Activated naive CD8-positive, alpha-beta T cell treated with anti-CD3 and anti-CD28 coated beads for 36 hours (primary cell): Measurements from ENCODE around the gene MLF2. TPM values are rescaled to one million over a fixed set of nuclear protein-coding genes. Genes with fewer than 3 reads are reported as not detected.
A peak's percentile ranks its signal among the peaks of the same experiment; 100 is the strongest.

Experiments used
- DNase-seq: peaks from one replicate; pipeline ENCODE4 v3.0.0; 2021
- H3K27ac Mint-ChIP-seq: one replicate; pipeline ENCODE4 v1.8.0; 2022; ENCODE audit warnings: mild to moderate bottlenecking, moderate library complexity, mixed read lengths
- H3K27me3 Mint-ChIP-seq: one replicate; pipeline ENCODE4 v1.8.0; 2022; ENCODE audit warnings: mild to moderate bottlenecking, mixed read lengths
- H3K36me3 Mint-ChIP-seq: one replicate; pipeline ENCODE4 v1.8.0; 2021; ENCODE audit warnings: mild to moderate bottlenecking, mixed read lengths
- H3K4me1 Mint-ChIP-seq: one replicate; pipeline ENCODE4 v1.8.0; 2021; ENCODE audit warnings: mixed read lengths
- H3K4me3 Mint-ChIP-seq: one replicate; pipeline ENCODE4 v1.8.0; 2022; ENCODE audit warnings: mild to moderate bottlenecking, moderate library complexity, mixed read lengths
- H3K9me3 Mint-ChIP-seq: one replicate; pipeline ENCODE4 v1.8.0; 2022; ENCODE audit warnings: mixed read lengths
- total RNA-seq, 2 experiments: library from RNA; stranded (reverse); gene quantifications; one replicate each; pipeline ENCODE4 v1.2.3, GENCODE V29; 2021

MLF2 gene, protein sequence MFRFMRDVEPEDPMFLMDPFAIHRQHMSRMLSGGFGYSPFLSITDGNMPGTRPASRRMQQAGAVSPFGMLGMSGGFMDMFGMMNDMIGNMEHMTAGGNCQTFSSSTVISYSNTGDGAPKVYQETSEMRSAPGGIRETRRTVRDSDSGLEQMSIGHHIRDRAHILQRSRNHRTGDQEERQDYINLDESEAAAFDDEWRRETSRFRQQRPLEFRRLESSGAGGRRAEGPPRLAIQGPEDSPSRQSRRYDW
- total RNA-seq: 100 to 1,000 TPM; 134 to 141 TPM

GRCh38 chr12:6752921-6753771 is at the start of gene MLF2:
TSS of gene MLF2 (minus strand) at chr12:6753141. CDS start at chr12:6752334, 807 bp downstream.
- peaks cover 13% of the 10 kb centered on the region for H3K36me3 Mint-ChIP-seq
- H3K27me3 Mint-ChIP-seq: peaks cover 3% of the 10 kb centered on the region
- peak within 1 kb of the TSS; percentile 92 for H3K4me3 Mint-ChIP-seq
- H3K4me1 Mint-ChIP-seq: peaks cover 20% of the 10 kb centered on the region
- H3K27ac Mint-ChIP-seq: peak within 1 kb of the TSS; percentile 96
- H3K9me3 Mint-ChIP-seq: no peaks in the 10 kb centered on the region
- peak; percentile 98 for DNase-seq

GRCh38 chr12:6799147-6799546 is 46.2 kb upstream of the MLF2 start:
- no peak overlapping the region for H3K4me3 Mint-ChIP-seq
- no peak overlapping the region for H3K27ac Mint-ChIP-seq
- peaks cover 22% of the 10 kb centered on the region for H3K27me3 Mint-ChIP-seq
- no peaks in the 10 kb centered on the region for H3K4me1 Mint-ChIP-seq
- DNase-seq: no peak
- no peaks in the 10 kb centered on the region for H3K9me3 Mint-ChIP-seq
- H3K36me3 Mint-ChIP-seq: no peaks in the 10 kb centered on the region

DNA sequence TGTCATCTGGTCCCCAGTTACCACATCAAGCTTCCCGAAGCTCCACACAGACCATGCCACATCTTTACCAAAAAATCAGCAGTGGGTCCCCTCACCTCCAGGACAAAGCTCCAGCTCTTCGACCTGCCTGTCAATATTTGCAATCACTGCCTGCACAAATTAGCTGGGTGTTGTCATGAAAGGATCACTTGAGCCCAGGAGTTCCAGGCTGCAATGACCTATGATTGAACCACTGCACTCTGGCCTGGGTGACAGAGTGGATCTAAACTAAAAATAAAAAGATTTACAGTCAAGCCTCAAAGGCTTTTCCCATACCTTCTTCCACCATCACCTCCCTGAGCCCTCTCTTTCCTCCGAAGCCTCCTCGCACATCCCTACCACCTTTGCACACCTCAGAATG is 43.6 kb upstream of the MLF2 start:
- H3K4me1 Mint-ChIP-seq: peaks cover 20% of the 10 kb centered on the region
- H3K4me3 Mint-ChIP-seq: no peak overlapping the region
- peaks cover 22% of the 10 kb centered on the region for H3K27me3 Mint-ChIP-seq
- no peak overlapping the region for H3K27ac Mint-ChIP-seq
- no peaks in the 10 kb centered on the region for H3K9me3 Mint-ChIP-seq
- no peaks in the 10 kb centered on the region for H3K36me3 Mint-ChIP-seq
- no peak for DNase-seq

DNA sequence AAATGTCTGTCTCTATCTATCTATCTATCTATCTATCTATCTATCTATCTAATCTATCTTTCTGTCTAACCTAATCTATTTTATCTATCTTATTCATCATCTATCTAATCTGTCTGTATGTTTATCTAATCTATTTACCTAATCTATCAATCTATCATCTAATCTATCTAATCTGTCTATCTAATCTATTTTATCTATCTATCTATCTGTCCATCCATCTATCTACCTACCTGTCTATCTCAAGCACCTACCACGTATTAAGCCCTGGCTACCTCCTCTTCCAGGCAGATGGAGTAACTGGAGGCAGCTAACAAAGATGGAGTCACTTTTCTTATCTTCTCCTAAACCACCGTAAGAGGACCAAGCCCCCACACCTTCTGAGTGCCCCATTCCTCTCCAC is 42.1 kb upstream of the MLF2 start:
- peaks cover 22% of the 10 kb centered on the region for H3K27me3 Mint-ChIP-seq
- H3K27ac Mint-ChIP-seq: no peak overlapping the region
- no peaks in the 10 kb centered on the region for H3K9me3 Mint-ChIP-seq
- no peak for DNase-seq
- no peak overlapping the region for H3K4me3 Mint-ChIP-seq
- no peaks in the 10 kb centered on the region for H3K36me3 Mint-ChIP-seq
- H3K4me1 Mint-ChIP-seq: peaks cover 26% of the 10 kb centered on the region

DNA sequence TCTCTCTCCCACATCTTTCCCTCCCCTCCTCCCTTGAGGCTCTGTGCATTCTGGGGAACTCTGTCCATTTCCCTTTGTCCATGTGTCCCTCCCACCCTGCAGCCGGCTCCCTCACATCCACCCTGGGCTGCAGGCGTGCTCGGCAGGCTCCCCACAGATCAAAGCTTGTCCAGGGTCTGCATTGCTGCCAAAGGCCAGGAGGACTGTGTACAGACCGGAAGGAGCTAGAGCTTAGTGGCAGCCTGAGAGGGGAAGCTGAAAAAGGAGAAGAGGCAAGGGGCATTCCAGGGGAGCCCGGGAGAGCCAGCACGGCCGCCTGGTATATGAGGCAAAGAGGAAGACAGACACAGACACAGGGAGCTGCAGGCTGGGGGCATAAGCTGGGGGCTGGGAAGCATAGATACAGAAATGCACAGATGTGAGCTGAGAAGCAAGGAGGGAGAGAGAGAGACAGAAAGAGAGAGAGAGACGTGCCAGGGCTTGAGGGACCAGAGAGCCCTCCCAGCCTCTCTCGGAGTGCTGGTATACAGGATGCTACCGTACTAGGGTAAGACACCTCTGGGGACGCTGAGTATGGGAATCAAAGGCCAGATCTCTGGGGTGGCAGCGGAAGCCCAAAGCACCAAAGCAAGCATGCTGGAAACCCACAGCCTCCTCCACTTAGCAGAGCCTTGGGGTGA is 39.7 kb upstream of the MLF2 start:
- no peak for DNase-seq

DNA sequence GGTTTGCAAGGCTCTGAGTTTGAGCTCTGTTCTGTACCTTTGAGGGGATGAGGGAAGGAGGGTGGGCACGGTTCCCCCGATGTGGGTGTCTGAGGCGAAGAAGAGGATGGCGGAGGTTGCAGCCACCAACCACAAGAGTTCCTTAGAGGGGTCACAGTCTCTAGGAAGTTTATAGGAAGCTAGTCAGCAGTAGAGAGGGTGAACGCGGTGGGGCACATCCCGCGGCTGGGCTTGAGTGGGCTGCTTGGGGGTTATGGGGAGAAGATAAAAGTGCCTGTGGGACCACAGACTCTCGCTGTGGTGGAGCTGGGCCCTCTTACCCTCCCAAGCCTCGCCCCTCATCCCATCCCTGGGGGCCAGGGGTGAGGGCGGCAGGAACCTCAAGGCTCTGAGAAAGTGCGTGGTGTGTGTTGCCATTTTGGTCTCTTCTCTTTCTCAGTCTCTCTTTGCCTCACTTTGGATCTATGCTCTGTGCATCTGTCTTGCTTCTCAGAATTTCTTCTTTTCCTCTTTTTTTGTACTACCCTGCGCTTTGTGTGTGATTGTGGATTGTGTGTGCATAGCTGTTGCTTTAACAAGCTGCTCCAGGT is 39.1 kb upstream of the MLF2 start:
- Mint-ChIP-seq H3K4me1 (peaks cover 38% of the 10 kb centered on the region), H3K9me3 (no peaks in the 10 kb centered on the region), H3K36me3 (no peaks in the 10 kb centered on the region), H3K27ac (peak overlapping the region; percentile 4), H3K4me3 (no peak overlapping the region), H3K27me3 (peaks cover 14% of the 10 kb centered on the region)
- DNase-seq: no peak

More for the DNA sequence above, 39.7 kb upstream of the MLF2 start:
- H3K36me3 Mint-ChIP-seq: no peaks in the 10 kb centered on the region
- no peaks in the 10 kb centered on the region for H3K9me3 Mint-ChIP-seq
- peak overlapping the region; percentile 4 for H3K27ac Mint-ChIP-seq
- peaks cover 37% of the 10 kb centered on the region for H3K4me1 Mint-ChIP-seq
- peak overlapping the region; percentile 37 for H3K4me3 Mint-ChIP-seq
- H3K27me3 Mint-ChIP-seq: peaks cover 14% of the 10 kb centered on the region

GRCh38 chr12:6790496-6791150 is 37.7 kb upstream of the MLF2 start:
- peaks cover 4% of the 10 kb centered on the region for H3K27me3 Mint-ChIP-seq
- H3K9me3 Mint-ChIP-seq: no peaks in the 10 kb centered on the region
- no peak overlapping the region for H3K27ac Mint-ChIP-seq
- no peaks in the 10 kb centered on the region for H3K36me3 Mint-ChIP-seq
- H3K4me1 Mint-ChIP-seq: peaks cover 47% of the 10 kb centered on the region
- no peak overlapping the region for H3K4me3 Mint-ChIP-seq
- DNase-seq: no peak

DNA sequence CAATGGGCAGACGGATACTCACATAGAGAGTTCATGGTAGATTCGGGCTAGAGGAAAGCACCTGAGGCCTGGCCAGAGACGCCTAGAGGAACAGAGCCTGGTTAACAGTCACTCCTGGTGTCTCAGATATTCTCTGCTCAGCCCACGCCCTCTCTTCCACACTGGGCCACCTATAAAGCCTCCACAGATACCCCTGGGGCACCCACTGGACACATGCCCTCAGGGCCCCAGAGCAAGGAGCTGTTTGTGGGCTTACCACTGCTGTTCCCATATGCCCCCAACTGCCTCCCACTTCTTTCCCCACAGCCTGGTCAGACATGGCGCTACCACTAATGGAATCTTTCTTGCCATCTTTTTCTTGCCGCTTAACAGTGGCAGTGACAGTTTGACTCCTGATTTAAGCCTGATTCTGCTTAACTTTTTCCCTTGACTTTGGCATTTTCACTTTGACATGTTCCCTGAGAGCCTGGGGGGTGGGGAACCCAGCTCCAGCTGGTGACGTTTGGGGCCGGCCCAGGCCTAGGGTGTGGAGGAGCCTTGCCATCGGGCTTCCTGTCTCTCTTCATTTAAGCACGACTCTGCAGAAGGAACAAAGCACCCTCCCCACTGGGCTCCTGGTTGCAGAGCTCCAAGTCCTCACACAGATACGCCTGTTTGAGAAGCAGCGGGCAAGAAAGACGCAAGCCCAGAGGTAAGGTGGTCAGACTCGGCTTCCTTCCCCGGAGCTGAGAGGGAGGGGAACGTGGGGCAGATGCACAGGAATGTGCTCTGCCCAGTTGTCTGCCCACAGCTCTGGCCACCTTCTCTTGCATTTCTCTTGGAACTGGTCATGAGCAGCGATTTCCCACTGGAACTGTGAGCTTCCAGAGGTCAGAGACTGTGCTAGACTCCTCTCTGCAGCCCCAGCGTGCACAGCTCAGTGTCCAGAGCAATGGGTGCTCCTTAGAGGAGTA is 36.3 kb upstream of the MLF2 start, which contains the start of gene CD4:
TSS of gene CD4 (plus strand) at position 557 of the 953 bp plus-strand sequence. CDS start 10,611 bp downstream, outside the sequence.
- peaks cover 4% of the 10 kb centered on the region for H3K27me3 Mint-ChIP-seq
- peak within 1 kb of the TSS; percentile 4 for H3K4me3 Mint-ChIP-seq
- no peaks in the 10 kb centered on the region for H3K9me3 Mint-ChIP-seq
- H3K27ac Mint-ChIP-seq: no peak within 1 kb of the TSS
- H3K36me3 Mint-ChIP-seq: no peaks in the 10 kb centered on the region
- DNase-seq: peak; percentile 54
- H3K4me1 Mint-ChIP-seq: peaks cover 53% of the 10 kb centered on the region

- Mint-ChIP-seq H3K9me3 (no peaks in the 10 kb centered on the region), H3K4me1 (peaks cover 54% of the 10 kb centered on the region), H3K36me3 (no peaks in the 10 kb centered on the region), H3K27ac (no peak overlapping the region), H3K4me3 (no peak overlapping the region), H3K27me3 (no peaks in the 10 kb centered on the region)
- no peak for DNase-seq
Observed at GRCh38 chr12:6787309-6787708, 34.4 kb upstream of the MLF2 start.

- Mint-ChIP-seq H3K4me1 (peaks cover 51% of the 10 kb centered on the region), H3K27me3 (no peaks in the 10 kb centered on the region), H3K27ac (no peak overlapping the region), H3K9me3 (no peaks in the 10 kb centered on the region), H3K4me3 (peak overlapping the region; percentile 5), H3K36me3 (no peaks in the 10 kb centered on the region)
- DNase-seq: no peak
Observed at GRCh38 chr12:6786416-6787094, 33.6 kb upstream of the MLF2 start.

- Mint-ChIP-seq H3K4me3 (no peak overlapping the region), H3K36me3 (no peaks in the 10 kb centered on the region), H3K27me3 (no peaks in the 10 kb centered on the region), H3K4me1 (peaks cover 56% of the 10 kb centered on the region), H3K27ac (no peak overlapping the region), H3K9me3 (no peaks in the 10 kb centered on the region)
- no peak for DNase-seq
Observed at GRCh38 chr12:6784761-6785160, 31.8 kb upstream of the MLF2 start.

- no peaks in the 10 kb centered on the region for H3K27me3 Mint-ChIP-seq
- H3K4me1 Mint-ChIP-seq: peaks cover 57% of the 10 kb centered on the region
- H3K36me3 Mint-ChIP-seq: no peaks in the 10 kb centered on the region
- no peak overlapping the region for H3K27ac Mint-ChIP-seq
- H3K9me3 Mint-ChIP-seq: no peaks in the 10 kb centered on the region
- no peak for DNase-seq
- no peak overlapping the region for H3K4me3 Mint-ChIP-seq
Observed at GRCh38 chr12:6784296-6784695, 31.4 kb upstream of the MLF2 start.

DNA sequence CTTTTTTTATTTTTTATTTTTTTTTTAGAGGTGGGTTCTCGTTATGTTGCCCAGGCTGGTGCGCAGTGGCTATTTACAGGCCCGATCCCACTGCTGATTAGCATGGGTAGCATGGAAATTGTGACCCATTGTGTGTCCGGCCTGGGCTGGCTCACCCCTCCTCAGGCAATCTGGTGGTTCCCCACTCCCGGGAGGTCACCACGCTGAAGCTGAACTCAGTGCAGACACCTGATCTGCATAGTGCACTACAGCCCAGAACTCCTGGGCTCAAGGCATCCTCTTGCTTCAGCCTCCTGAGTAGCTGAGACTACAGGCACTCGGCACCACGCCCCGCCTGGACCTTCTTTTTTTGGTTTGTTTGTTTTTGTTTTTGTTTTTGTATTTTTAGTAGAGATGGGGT is 30.9 kb upstream of the MLF2 start:
- Mint-ChIP-seq H3K4me1 (peaks cover 57% of the 10 kb centered on the region), H3K27ac (no peak overlapping the region), H3K27me3 (no peaks in the 10 kb centered on the region), H3K4me3 (no peak overlapping the region), H3K36me3 (no peaks in the 10 kb centered on the region), H3K9me3 (no peaks in the 10 kb centered on the region)
- DNase-seq: no peak
